Measurements from ENCODE around the gene SPATA31A7.
"Not testable (repeated sequence)": the region's sequence is repeated elsewhere in the genome, so short reads cannot be mapped to it uniquely, and the experiment has no call there.

The SPATA31A7 gene

DNA sequence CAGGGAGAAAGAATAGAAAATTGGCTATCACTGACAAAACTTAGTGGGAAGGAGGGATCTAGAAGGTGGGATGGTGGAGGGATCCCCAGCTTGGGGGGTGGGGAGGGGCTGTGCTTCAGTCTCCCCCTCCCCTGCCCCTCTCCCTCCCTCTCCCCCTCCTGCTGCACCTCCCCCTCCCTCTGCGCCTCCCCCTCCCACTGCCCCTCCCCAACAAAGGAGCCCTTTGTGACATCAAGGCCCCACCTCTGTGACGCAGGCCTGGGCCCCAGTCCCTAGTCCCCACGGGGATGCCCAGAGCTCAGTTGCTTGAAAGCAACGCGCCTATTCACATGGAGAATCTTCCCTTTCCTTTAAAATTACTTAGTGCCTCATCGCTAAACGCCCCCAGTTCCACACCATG lies at the start of gene SPATA31A7:
SPATA31A7 (plus strand) TSS at position 301 of the 400 bp plus-strand sequence; CDS start at position 330, 29 bp downstream.
- not testable (repeated sequence) for DNase-seq

DNA sequence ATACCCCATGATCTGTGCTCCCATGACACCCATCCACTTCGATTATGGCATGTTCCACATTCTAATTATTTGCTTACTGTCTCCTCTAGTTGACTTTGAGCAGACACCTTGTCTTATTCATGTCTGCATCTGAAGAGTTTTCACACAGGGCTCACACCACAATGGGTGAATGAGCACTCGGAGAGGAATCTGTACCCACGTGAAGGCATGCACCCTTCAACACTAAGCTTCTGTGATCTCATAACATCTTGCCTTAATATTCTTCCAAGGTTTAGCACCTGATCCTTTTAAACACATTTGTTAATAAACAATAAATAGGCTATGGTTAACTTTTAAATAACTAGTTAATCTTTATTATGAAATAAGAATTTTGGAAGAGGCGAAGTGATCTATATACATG lies 36.6 kb downstream of the SPATA31A7 start:
- DNase-seq = not testable (repeated sequence)

Data from hematopoietic multipotent progenitor cell treated with erythropoietin and hydrocortisone succinate and interleukin-3 and kit ligand, for 4 days (in vitro differentiated cells).